GM12878 (cell line): ENCODE data around the gene JADE3. TPM values are rescaled to one million over a fixed set of nuclear protein-coding genes. Genes with fewer than 3 reads are reported as not detected.

Experiments
- ATAC-seq: fragments of 200-7000 bp; cut with Tn5 transposase; 3 replicates; pipeline ENCODE4 v1.9.1; 2020; ENCODE audit warnings: mild to moderate bottlenecking, moderate library complexity
- BruUV-seq: library from RNA; stranded (reverse); fragments of 400-500 nt; replicated peaks from 2 replicates; lab custom pipeline; 2021; lab: Mats Ljungman, UMichigan
- CTCF ChIA-PET: fragments of 300-600 bp; sonication (Branson Sonifier 250); formaldehyde crosslinking; extraction: SDS; loops from one replicate; lab custom pipeline; 2021; ENCODE audit warnings: inconsistent platforms; lab: Yijun Ruan, JAX
- POLR2A ChIA-PET: fragments of 350-600 bp; formaldehyde crosslinking; extraction: SDS; loops from one replicate; lab custom pipeline; 2021; ENCODE audit warnings: inconsistent platforms; lab: Charles Lee
- RAD21 ChIA-PET: fragments of 300-600 bp; sonication (Branson Sonifier 250); formaldehyde crosslinking; loops from one replicate; lab custom pipeline; 2023; ENCODE audit warnings: antibody characterized with exemption; ENCODE audit not compliant: unreplicated experiment; lab: Charles Lee
- SMC1A ChIA-PET: fragments of 300-600 bp; sonication (Branson Sonifier 250); formaldehyde crosslinking; loops from one replicate; lab custom pipeline; 2023; ENCODE audit not compliant: unreplicated experiment, uncharacterized antibody; lab: Charles Lee
- DNase-seq: peaks from one replicate; pipeline ENCODE4 v3.0.0-alpha.2; 2011; ENCODE audit warnings: low read depth, low spot score
- FAIRE-seq: peaks from 3 replicates; lab custom pipeline; 2011; peaks lifted over from hg19 to GRCh38; lab: Jason Lieb, UNC
- H2AFZ ChIP-seq: 2 replicates; pipeline ENCODE4 v1.6.0; 2011; ENCODE audit warnings: low read depth, low read length, control low read depth; ENCODE audit not compliant: control insufficient read depth
- H3K27ac ChIP-seq: 2 replicates; pipeline ENCODE4 v1.5.1; 2011; ENCODE audit warnings: control low read depth; ENCODE audit not compliant: control insufficient read depth, insufficient read depth
- H3K27me3 ChIP-seq, 2 experiments: replicated peaks in 1 of 2; 2 replicates each; pipeline versions ENCODE4 v1.6.0 to v1.6.1; 2011; ENCODE audit warnings: low read length in 1 of 2; ENCODE audit not compliant: control insufficient read depth in 2 of 2, insufficient read depth in 2 of 2
- H3K36me3 ChIP-seq, 2 experiments: 2 replicates each; pipeline ENCODE4 v1.5.1; 2011; ENCODE audit warnings: low read length in 1 of 2; ENCODE audit not compliant: control insufficient read depth in 2 of 2, insufficient read depth in 2 of 2
- H3K4me1 ChIP-seq: 2 replicates; pipeline ENCODE4 v1.6.1; 2011; ENCODE audit warnings: mild to moderate bottlenecking, low read length, moderate library complexity, mixed read lengths; ENCODE audit not compliant: control insufficient read depth, insufficient read depth
- H3K4me2 ChIP-seq: 2 replicates; pipeline ENCODE4 v1.6.0; 2011; ENCODE audit warnings: control low read depth; ENCODE audit not compliant: control insufficient read depth, insufficient read depth
- H3K4me3 ChIP-seq: fragments of 200-600 bp; sonication (generic); 2 replicates; pipeline ENCODE4 v1.5.1; 2016
- H3K79me2 ChIP-seq: 2 replicates; pipeline ENCODE4 v1.6.0; 2011; ENCODE audit warnings: low read length; ENCODE audit not compliant: control insufficient read depth, insufficient read depth
- H3K9ac ChIP-seq: 2 replicates; pipeline ENCODE4 v1.8.0; 2011; ENCODE audit warnings: low read length, control low read depth, mixed read lengths; ENCODE audit not compliant: control insufficient read depth, insufficient read depth
- H3K9me3 ChIP-seq: replicated peaks from 3 replicates; pipeline ENCODE4 v1.5.1; 2011; ENCODE audit warnings: mild to moderate bottlenecking, low read length; ENCODE audit not compliant: control insufficient read depth, insufficient read depth
- H4K20me1 ChIP-seq: 2 replicates; pipeline ENCODE4 v1.6.0; 2011; ENCODE audit not compliant: control insufficient read depth, insufficient read depth
- EED ChIP-seq: sonication (generic); IDR thresholded peaks from 2 replicates; pipeline ENCODE4 v1.6.1; 2016; ENCODE audit warnings: antibody characterized with exemption, low read depth
- MTA3 ChIP-seq: IDR thresholded peaks from 2 replicates; pipeline ENCODE4 v1.6.1; 2012; ENCODE audit warnings: low read length, inconsistent platforms, borderline replicate concordance
- NRF1 ChIP-seq: conservative IDR thresholded peaks from 2 replicates; pipeline ENCODE4 v1.6.1; 2011; ENCODE audit warnings: mild to moderate bottlenecking, low read depth, low read length, improper control_type of control experiment
- WGBS: methylation state at CpG from one replicate; pipeline ENCODE4 v1.1.6; 2016; ENCODE audit warnings: low lambda C conversion rate; ENCODE audit not compliant: insufficient replicate concordance, insufficient coverage; ENCODE audit errors: missing lambda C conversion rate; 5-methylcytosine and 5-hydroxymethylcytosine counted together
- in situ Hi-C: fragments of 300-500 bp; cut with MboI; formaldehyde crosslinking; loops from 9 replicates; pipeline ENCODE4 v1.14.3; 2018; ENCODE audit warnings: mixed read lengths
- intact Hi-C: fragments of 100-400 bp; cut with micrococcal nuclease; formaldehyde crosslinking; loops from one replicate; pipeline ENCODE4 v1.14.2; 2022; ENCODE audit not compliant: unreplicated experiment
- polyA plus RNA-seq, 11 experiments: library from polyadenylated mRNA; depleted of rRNA in 4 of 11; unstranded in 6 of 11; stranded (reverse) in 5 of 11; fragments of >200 nt; fragmentation: Nextera tagmentation in 4 of 11; fragmentation: Illumina TruSeq in 1 of 11; extraction: Ambion mirVana in 4 of 11; extraction: Trizol in 1 of 11; gene quantifications; 1 replicate in 1 of 11; 2 replicates in 10 of 11; pipeline versions ENCODE4 v1.2.1 to v1.2.3, GENCODE V29; 2011 to 2016; ENCODE audit warnings: inconsistent platforms in 2 of 11, missing spikeins in 2 of 11, low read depth in 1 of 11
- total RNA-seq, 4 experiments: library from RNA; depleted of rRNA in 3 of 4; stranded (reverse); fragments of >200 nt in 3 of 4; fragmentation: Illumina TruSeq in 1 of 4; extraction: Trizol in 1 of 4; gene quantifications; 2 replicates each; pipeline versions ENCODE4 v1.2.1 to v1.2.3, GENCODE V29; 2013 to 2021
- TF ChIP-seq, protein P1 (sequence below): IDR thresholded peaks from 2 replicates; pipeline ENCODE4 v1.6.1; 2012; ENCODE audit warnings: low read length, inconsistent platforms

The JADE3 gene
- total and polyA plus RNA-seq, 10 of the 15 experiments (the other 5 are each of a cell fraction or from before 2014, with no cell fraction given) = 0.06 to 13.0 (median 0.65) TPM

GRCh38 chrX:46910415-46910814, 1.8 kb upstream of the JADE3 start:
- ChIA-PET RAD21 (no interaction called here), SMC1A (no interaction called here)
- TF ChIP-seq MTA3 (no peak), EED (no peak), NRF1 (no peak)
- TF ChIP-seq, protein P1, sequence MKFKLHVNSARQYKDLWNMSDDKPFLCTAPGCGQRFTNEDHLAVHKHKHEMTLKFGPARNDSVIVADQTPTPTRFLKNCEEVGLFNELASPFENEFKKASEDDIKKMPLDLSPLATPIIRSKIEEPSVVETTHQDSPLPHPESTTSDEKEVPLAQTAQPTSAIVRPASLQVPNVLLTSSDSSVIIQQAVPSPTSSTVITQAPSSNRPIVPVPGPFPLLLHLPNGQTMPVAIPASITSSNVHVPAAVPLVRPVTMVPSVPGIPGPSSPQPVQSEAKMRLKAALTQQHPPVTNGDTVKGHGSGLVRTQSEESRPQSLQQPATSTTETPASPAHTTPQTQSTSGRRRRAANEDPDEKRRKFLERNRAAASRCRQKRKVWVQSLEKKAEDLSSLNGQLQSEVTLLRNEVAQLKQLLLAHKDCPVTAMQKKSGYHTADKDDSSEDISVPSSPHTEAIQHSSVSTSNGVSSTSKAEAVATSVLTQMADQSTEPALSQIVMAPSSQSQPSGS = no peak

More at GRCh38 chrX:46910415-46910814, 1.8 kb upstream of the JADE3 start:
- H4K20me1 ChIP-seq = no peaks in the 10 kb centered on the region
- 69% methylated on average over 3 of the region's 3 CpGs for WGBS
- ChIA-PET CTCF (no interaction called here), POLR2A (no interaction called here)
- no peak overlapping the region for H3K4me2 ChIP-seq
- no TSS peak for BruUV-seq
- ATAC-seq (no peak), FAIRE-seq (no peak), DNase-seq (no peak)
- no peak overlapping the region for H3K27ac ChIP-seq
- intact Hi-C loops (no loop called here), in situ Hi-C loops (no loop called here)
- no peaks in the 10 kb centered on the region for H3K36me3 ChIP-seq
- H3K9ac ChIP-seq = no peak overlapping the region
- no peak overlapping the region for H2AFZ ChIP-seq
- H3K4me1 ChIP-seq = no peaks in the 10 kb centered on the region
- no peaks in the 10 kb centered on the region; the same call in 1 of the 2 replicates for H3K79me2 ChIP-seq
- no peaks in the 10 kb centered on the region for H3K9me3 ChIP-seq
- H3K4me3 ChIP-seq = no peak overlapping the region
- peaks cover 0 to 1% of the 10 kb centered on the region in 2 experiments; a peak in 2 of 4 replicates for H3K27me3 ChIP-seq
